Measurements from ENCODE around the gene PHKA2.

- TF ChIP-seq CTCF (conservative IDR thresholded peaks at IDR 0.05) (no peak), EZH2 (IDR thresholded peaks at IDR 0.05; ENCODE audit: low read depth) (no peak)
These were observed 32.9 kb downstream of the PHKA2 start for GRCh38 chrX:18951032-18951431.

All from PC-9 (cell line).